Spleen (tissue), 7 donors: ENCODE measurements around the gene ENOX1.

ENCODE experiments used
- POLR2AphosphoS5 ChIP-seq, 3 donors: sonication (generic); formaldehyde crosslinking; IDR thresholded peaks; one replicate each; pipeline ENCODE4 v1.5.1; 2017; ENCODE audit warnings: antibody characterized with exemption in 3 of 3
- TF ChIP-seq, protein P1 (sequence below), 11 experiments: fragments of 200-600 bp in 7 of 11; fragments of 450-650 bp in 4 of 11; sonication (generic) in 4 of 11; IDR thresholded peaks in 8 of 11; conservative IDR thresholded peaks in 3 of 11; 1 replicate in 7 of 11; 2 replicates in 4 of 11; pipeline versions ENCODE4 v1.4.0 to v1.8.0; 2016 to 2021; ENCODE audit warnings: antibody characterized with exemption in 11 of 11, inconsistent platforms in 4 of 11, mild to moderate bottlenecking in 1 of 11
- donor health status: DM: no; HTN: no; CAD: no; lungs with moderate emphysema.
- donor health status: DM: no; HTN: no; CAD: no.
- donor health status: DM: no; HTN: no; CAD: no.

DNA sequence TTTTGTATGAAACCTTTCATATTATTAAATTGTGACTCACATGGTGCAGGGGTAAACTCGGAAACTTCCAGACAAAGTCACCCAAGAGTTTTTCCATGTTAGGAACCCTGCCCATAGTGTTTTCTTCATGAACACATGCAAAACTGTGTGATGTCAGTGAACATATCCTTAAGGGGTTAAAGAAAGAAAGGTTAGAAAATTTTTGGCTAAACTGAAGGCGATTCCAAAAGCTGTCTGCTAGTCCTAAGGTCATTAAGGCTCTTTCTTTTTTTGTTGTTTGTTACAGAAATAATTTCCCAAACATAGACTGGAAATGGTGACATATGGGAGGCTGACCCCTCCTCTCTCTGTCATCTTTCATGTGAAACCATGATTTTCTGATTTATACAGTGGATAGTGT is 491.5 kb downstream of the ENOX1 start:
- TF ChIP-seq, protein P1, sequence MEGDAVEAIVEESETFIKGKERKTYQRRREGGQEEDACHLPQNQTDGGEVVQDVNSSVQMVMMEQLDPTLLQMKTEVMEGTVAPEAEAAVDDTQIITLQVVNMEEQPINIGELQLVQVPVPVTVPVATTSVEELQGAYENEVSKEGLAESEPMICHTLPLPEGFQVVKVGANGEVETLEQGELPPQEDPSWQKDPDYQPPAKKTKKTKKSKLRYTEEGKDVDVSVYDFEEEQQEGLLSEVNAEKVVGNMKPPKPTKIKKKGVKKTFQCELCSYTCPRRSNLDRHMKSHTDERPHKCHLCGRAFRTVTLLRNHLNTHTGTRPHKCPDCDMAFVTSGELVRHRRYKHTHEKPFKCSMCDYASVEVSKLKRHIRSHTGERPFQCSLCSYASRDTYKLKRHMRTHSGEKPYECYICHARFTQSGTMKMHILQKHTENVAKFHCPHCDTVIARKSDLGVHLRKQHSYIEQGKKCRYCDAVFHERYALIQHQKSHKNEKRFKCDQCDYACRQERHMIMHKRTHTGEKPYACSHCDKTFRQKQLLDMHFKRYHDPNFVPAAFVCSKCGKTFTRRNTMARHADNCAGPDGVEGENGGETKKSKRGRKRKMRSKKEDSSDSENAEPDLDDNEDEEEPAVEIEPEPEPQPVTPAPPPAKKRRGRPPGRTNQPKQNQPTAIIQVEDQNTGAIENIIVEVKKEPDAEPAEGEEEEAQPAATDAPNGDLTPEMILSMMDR (IDR thresholded peaks at IDR 0.05 in 8 of 11, conservative IDR thresholded peaks at IDR 0.05 in 3 of 11), result no peak
- TF ChIP-seq POLR2AphosphoS5 (IDR thresholded peaks at IDR 0.05), result no peak
